WTC11 (cell line): ENCODE data around the gene PPM1A.

ENCODE experiments used
- ATF2 ChIP-seq: sonication (generic); formaldehyde crosslinking; IDR thresholded peaks from 2 replicates; pipeline ENCODE4 v1.8.1; 2022; ENCODE audit warnings: low read depth, missing genetic modification reagents, borderline replicate concordance
- ATF6 ChIP-seq: sonication (generic); formaldehyde crosslinking; IDR thresholded peaks from 2 replicates; pipeline ENCODE4 v1.8.1; 2023; ENCODE audit warnings: mild to moderate bottlenecking, missing genetic modification reagents
- CREM ChIP-seq: sonication (generic); formaldehyde crosslinking; IDR thresholded peaks from 2 replicates; pipeline ENCODE4 v1.8.1; 2022; ENCODE audit warnings: mild to moderate bottlenecking, missing genetic modification reagents, moderate library complexity
- MAX ChIP-seq: sonication (generic); formaldehyde crosslinking; IDR thresholded peaks from 2 replicates; pipeline ENCODE4 v1.8.0; 2022; ENCODE audit warnings: mild to moderate bottlenecking, missing genetic modification reagents
- NFYB ChIP-seq: sonication (generic); formaldehyde crosslinking; conservative IDR thresholded peaks from 2 replicates; pipeline ENCODE4 v1.8.0; 2022; ENCODE audit warnings: low read depth, missing genetic modification reagents
- PREB ChIP-seq: sonication (generic); formaldehyde crosslinking; IDR thresholded peaks from 2 replicates; pipeline ENCODE4 v1.8.1; 2022; ENCODE audit warnings: mild to moderate bottlenecking, missing genetic modification reagents, moderate library complexity, borderline replicate concordance
- RELA ChIP-seq: sonication (generic); formaldehyde crosslinking; IDR thresholded peaks from 2 replicates; pipeline ENCODE4 v1.8.1; 2022; ENCODE audit warnings: missing genetic modification reagents, mild to moderate bottlenecking, borderline replicate concordance
- TCF7 ChIP-seq: sonication (generic); formaldehyde crosslinking; IDR thresholded peaks from 2 replicates; pipeline ENCODE4 v1.8.0; 2022; ENCODE audit warnings: mild to moderate bottlenecking, low read depth, missing genetic modification reagents, moderate library complexity
- ZNF138 ChIP-seq: sonication (generic); formaldehyde crosslinking; conservative IDR thresholded peaks from 2 replicates; pipeline ENCODE4 v1.8.1; 2022; ENCODE audit warnings: mild to moderate bottlenecking, moderate library complexity, missing genetic modification reagents
- ZNF263 ChIP-seq: sonication (generic); formaldehyde crosslinking; IDR thresholded peaks from 2 replicates; pipeline ENCODE4 v1.8.1; 2022; ENCODE audit warnings: low read depth, mild to moderate bottlenecking, moderate library complexity, missing genetic modification reagents
- ZSCAN18 ChIP-seq: fragments of 250-450 bp; sonication (Bioruptor Pico); IDR thresholded peaks from 2 replicates; pipeline ENCODE4 v2.1.2; 2022; ENCODE audit warnings: mild to moderate bottlenecking, moderate library complexity
- TF ChIP-seq, protein P1 (sequence below): fragments of 200-600 bp; IDR thresholded peaks from 2 replicates; pipeline ENCODE4 v1.8.0; 2022; ENCODE audit warnings: antibody characterized with exemption
- TF ChIP-seq, protein P2 (sequence below): sonication (generic); formaldehyde crosslinking; IDR thresholded peaks from 2 replicates; pipeline ENCODE4 v1.8.0; 2023; ENCODE audit warnings: missing genetic modification reagents
- TF ChIP-seq, protein P3 (sequence below): sonication (generic); formaldehyde crosslinking; conservative IDR thresholded peaks from 2 replicates; pipeline ENCODE4 v1.8.1; 2022; ENCODE audit warnings: mild to moderate bottlenecking, missing genetic modification reagents

- TF ChIP-seq, protein P1, sequence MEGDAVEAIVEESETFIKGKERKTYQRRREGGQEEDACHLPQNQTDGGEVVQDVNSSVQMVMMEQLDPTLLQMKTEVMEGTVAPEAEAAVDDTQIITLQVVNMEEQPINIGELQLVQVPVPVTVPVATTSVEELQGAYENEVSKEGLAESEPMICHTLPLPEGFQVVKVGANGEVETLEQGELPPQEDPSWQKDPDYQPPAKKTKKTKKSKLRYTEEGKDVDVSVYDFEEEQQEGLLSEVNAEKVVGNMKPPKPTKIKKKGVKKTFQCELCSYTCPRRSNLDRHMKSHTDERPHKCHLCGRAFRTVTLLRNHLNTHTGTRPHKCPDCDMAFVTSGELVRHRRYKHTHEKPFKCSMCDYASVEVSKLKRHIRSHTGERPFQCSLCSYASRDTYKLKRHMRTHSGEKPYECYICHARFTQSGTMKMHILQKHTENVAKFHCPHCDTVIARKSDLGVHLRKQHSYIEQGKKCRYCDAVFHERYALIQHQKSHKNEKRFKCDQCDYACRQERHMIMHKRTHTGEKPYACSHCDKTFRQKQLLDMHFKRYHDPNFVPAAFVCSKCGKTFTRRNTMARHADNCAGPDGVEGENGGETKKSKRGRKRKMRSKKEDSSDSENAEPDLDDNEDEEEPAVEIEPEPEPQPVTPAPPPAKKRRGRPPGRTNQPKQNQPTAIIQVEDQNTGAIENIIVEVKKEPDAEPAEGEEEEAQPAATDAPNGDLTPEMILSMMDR, result no peak
- TF ChIP-seq TCF7 (CRISPR knock-in tag), result no peak
- no peak for TF ChIP-seq NFYB
- TF ChIP-seq ATF2, result no peak
- TF ChIP-seq ZNF138 (CRISPR knock-in tag), result no peak
- TF ChIP-seq, protein P2, sequence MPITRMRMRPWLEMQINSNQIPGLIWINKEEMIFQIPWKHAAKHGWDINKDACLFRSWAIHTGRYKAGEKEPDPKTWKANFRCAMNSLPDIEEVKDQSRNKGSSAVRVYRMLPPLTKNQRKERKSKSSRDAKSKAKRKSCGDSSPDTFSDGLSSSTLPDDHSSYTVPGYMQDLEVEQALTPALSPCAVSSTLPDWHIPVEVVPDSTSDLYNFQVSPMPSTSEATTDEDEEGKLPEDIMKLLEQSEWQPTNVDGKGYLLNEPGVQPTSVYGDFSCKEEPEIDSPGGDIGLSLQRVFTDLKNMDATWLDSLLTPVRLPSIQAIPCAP (CRISPR knock-in tag), result no peak
- TF ChIP-seq CREM (CRISPR knock-in tag), result no peak
- no peak for TF ChIP-seq RELA (CRISPR knock-in tag)
- TF ChIP-seq PREB, result no peak
- TF ChIP-seq ATF6 (CRISPR knock-in tag), result no peak
- TF ChIP-seq ZSCAN18 (CRISPR knock-in tag), result no peak
- no peak for TF ChIP-seq ZNF263 (CRISPR knock-in tag)
- TF ChIP-seq, protein P3, sequence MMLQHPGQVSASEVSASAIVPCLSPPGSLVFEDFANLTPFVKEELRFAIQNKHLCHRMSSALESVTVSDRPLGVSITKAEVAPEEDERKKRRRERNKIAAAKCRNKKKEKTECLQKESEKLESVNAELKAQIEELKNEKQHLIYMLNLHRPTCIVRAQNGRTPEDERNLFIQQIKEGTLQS (CRISPR knock-in tag), result no peak
- no peak for TF ChIP-seq MAX (CRISPR knock-in tag)
Measured at GRCh38 chr14:60329274-60329673, 80.3 kb downstream of the PPM1A start.
